ENCODE measurements around the gene LRP1.
"Not testable (repeated sequence)": the region's sequence is repeated elsewhere in the genome, so short reads cannot be mapped to it uniquely, and the experiment has no call there.

The LRP1 gene

DNA sequence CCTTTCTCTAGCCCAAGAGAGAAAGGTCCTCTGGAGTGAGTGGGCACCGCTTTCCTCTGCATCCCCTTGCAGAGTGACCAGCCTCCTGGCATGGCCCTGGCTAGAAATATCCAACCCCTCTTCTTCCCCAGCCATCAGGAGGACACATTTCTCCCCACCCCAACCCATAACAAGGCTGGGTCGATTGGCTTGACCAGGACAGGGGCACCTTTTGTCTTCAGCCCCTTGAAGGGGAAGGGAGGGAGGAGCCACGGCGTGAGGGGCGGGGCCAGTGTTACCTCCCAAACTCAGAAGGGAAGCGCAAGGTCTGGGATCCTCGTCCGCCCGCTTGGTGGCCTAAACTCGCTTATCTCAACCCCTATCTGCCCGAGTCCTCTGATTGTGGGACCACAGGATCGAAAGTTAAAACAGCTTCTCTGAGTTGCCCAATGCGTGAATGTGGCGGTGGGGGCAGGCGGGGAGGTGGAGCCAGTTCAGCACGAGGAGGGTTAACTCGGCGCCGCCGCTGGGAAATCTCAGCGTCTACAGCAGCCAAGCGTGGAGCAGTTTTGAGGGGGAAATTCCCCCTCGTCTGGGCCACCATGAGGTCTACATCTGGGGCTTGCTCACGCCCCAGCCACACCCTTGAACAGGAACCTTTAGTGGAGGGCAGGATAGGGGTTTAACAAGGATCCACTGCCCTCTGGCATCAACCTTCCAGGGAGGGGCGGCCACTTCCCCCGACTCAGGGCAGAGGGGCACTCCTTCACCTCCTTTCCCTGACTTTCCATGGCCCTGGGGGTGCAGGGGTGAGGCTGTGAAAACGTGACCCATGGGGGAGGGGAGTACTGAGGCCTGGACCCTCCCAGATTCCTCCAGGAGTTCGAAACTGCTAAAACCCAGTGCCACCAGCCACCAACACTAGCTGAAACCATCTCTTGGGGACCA is 17.9 kb upstream of the LRP1 start:
- no peak for DNase-seq (ENCODE audit: low read depth, low spot score)
- peak overlapping the region; percentile 99 for H3K27ac ChIP-seq

- peak within 1 kb of the TSS; percentile 99 for H3K27ac ChIP-seq
- DNase-seq (ENCODE audit: low read depth, low spot score) = no peak
These were observed 17.1 kb upstream of the LRP1 start, which contains the start of gene STAT6 for GRCh38 chr12:57111031-57111734. Gene STAT6 (minus strand): TSS chr12:57111362. CDS start chr12:57108278, 3,084 bp downstream.

DNA sequence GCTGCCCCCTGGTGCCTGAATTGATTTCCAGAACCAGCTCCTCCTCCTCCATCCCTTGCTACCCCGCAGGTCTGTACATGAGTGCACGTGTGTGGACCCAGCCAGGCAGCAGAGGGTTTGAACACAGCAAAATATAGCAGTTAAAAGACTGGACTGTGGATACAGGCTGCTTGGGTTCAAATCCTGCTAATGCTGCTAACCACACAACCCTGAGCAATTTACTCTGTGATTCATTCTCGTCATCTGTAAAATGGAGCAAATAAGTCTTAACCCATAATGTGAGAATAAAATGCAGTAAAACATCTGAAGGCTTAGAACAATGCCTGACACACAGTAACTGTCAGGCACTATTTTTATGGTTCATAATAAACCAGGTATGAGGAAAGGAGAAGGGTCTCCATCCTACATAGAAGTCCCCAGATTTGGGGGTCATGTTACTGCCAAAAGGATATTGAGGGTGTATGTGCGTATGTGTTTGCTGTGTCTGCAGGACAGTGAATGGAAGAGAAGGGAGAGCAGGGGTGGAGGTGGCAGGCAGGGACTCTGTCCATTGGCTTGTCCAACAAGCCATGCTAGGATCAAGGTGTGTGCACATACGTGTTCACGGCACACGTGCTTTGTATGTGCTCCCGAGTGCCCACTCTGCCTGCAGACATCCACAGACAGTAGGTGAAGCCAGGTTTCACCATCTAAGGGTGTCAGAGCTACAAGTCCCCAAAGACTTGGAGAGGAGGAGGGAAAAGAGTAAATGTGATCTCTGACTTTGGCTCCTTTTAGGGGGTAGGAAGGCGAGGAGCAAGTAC is 15.6 kb upstream of the LRP1 start:
- no peak for DNase-seq (ENCODE audit: low read depth, low spot score)
- H3K27ac ChIP-seq = peak overlapping the region; percentile 99

DNA sequence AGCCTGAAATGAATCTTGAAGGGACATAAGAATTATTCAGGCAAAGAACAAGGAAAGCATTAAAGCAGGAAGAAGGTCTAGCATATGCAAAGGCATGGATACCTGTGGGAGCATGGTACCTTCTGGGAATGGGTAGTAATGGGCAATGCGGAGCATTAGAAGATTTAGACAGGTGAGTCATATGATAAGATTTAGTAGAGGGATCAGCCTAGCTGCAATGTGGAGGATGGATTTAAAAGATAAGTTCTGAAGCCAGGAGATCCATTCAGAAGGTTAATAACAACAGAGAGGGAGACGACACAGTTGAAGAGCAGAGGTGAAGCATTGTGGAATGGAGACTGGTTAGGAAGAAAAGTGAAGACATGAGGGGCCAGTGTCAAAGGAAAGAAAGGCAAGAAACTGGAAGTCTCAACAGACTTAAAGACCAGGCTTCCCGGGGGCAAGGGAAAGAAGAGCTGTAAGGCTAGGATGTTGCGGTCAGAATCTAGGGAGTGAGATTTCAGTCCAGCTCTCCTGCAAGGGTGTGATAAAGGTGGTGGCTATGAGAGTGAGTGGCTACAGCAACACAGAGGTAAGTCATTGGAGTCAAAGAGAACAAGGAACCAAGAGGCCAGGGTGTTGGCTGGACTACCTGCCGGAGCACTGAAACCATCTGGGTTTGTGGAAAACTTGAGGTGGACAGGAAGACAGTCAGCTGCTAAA is 11.6 kb upstream of the LRP1 start:
- H3K27ac ChIP-seq = no peak overlapping the region
- DNase-seq (ENCODE audit: low read depth, low spot score) = no peak

- peak overlapping the region; percentile 78 for H3K27ac ChIP-seq
- DNase-seq (ENCODE audit: low read depth, low spot score) = no peak
These were observed 9.5 kb upstream of the LRP1 start for GRCh38 chr12:57118711-57119271.

- peak overlapping the region; percentile 78 for H3K27ac ChIP-seq
These were observed 8.8 kb upstream of the LRP1 start for GRCh38 chr12:57119294-57120085.

GRCh38 chr12:57120718-57121117 is 7.6 kb upstream of the LRP1 start:
- not testable (repeated sequence) for DNase-seq (ENCODE audit: low read depth, low spot score); H3K27ac ChIP-seq

More at GRCh38 chr12:57119294-57120085, 8.8 kb upstream of the LRP1 start:
- no peak for DNase-seq (ENCODE audit: low read depth, low spot score)

GRCh38 chr12:57123813-57124212 is 4.5 kb upstream of the LRP1 start:
- no peak overlapping the region for H3K27ac ChIP-seq
- DNase-seq (ENCODE audit: low read depth, low spot score) = no peak

DNA sequence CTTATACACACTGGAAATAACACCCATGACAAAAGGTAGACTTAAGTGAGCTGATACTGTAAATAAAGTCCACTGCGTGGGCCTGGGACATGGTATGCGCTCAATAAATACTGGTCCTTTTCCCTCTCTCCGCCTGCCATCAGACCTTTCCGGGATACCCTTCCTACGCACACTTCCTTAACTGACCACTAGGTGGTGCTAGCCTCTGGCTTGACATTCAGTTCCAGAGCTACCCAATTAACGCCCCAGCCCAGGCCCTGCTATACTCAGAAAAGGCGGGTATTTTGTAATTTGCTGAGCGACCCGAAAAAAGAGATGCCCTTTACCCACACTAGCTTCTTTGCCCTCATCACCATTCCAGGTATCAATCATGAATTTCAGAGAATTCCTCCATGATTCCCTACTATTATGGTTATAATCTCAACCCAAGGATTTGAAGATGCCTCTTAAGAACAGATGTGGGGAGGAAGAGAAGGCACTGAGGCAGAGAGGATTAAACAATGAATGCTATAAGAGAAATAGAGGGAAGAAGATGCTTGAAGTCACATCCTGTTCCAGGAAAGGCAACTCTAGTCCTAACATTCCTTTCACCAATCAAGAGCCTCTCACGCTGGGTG is 3.9 kb upstream of the LRP1 start:
- no peak for DNase-seq (ENCODE audit: low read depth, low spot score)
- no peak overlapping the region for H3K27ac ChIP-seq

GRCh38 chr12:57126061-57126460 is 2.2 kb upstream of the LRP1 start:
- DNase-seq (ENCODE audit: low read depth, low spot score) = no peak
- H3K27ac ChIP-seq = no peak overlapping the region

- H3K27ac ChIP-seq = peak overlapping the region; percentile 70
- DNase-seq (ENCODE audit: low read depth, low spot score) = no peak
These were observed 1.7 kb upstream of the LRP1 start for GRCh38 chr12:57126561-57126960.

DNA sequence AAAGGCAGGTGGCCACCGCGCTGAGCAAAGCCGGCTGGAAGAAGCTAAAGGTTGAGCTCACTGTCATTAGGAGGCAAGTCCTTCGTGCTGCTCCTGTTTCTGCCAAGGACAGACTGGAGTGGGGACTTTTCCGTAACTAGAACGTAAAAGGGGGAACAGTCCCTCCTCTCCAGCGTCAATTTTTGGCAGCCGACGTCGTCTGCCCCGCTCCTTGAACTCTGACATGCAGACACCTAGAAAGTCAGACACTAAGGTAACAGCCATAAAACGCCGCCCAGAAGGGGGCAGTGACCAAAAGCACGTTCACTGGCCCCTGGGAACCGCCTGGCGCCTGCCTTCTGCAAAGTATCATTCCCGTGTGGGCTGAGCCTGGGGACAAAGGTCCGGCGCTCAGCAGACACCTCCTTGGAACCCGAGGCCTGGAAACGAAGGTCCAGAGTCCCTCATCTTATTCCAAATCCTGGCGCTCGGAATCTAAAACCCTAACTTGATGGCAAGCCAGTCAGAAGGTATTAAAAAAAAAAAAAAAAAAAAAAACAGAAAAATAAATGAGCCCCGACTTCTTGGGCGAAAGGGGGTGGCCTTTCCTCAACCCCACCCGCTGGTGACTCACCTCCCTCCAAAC is 1.1 kb upstream of the LRP1 start:
- no peak for DNase-seq (ENCODE audit: low read depth, low spot score)
- peak overlapping the region; percentile 70 for H3K27ac ChIP-seq

GRCh38 chr12:57128519-57129247 is 400 bp downstream of the LRP1 start:
- peak overlapping the region; percentile 70 for H3K27ac ChIP-seq
- no peak for DNase-seq (ENCODE audit: low read depth, low spot score)

DNA sequence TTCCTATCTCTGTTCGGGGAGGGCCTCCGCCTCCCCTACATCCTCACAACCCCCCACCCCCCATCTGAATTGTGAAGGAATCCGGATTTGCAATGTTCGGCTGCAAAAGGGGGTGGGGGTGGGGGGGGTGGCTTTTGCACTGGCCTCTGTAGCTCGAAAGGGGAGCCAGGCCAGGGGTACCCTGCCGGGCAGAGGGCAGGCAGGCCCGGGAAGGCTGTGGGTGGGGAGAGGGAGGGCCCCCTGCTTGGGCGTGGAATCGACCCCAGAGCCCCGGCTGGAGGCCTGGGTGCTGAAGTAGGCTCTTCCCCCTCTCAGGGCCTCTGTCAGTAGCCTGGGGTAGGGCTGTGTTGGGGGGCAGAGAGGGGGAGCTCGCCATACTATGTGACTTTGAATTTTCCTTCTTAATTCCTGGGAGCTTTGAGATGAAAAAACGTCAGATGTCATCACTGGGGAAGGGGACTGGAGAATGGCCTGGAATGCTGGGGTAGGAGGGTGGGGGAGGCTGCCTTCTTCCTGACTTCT is 1.1 kb downstream of the LRP1 start:
- H3K27ac ChIP-seq = no peak overlapping the region
- no peak for DNase-seq (ENCODE audit: low read depth, low spot score)

- no peak for DNase-seq (ENCODE audit: low read depth, low spot score)
- H3K27ac ChIP-seq = no peak overlapping the region
These were observed 1.6 kb downstream of the LRP1 start for GRCh38 chr12:57129889-57130288.

GRCh38 chr12:57130941-57131340 is 2.7 kb downstream of the LRP1 start:
- DNase-seq (ENCODE audit: low read depth, low spot score) = no peak
- no peak overlapping the region for H3K27ac ChIP-seq
